Measurements from ENCODE around the gene TMEM131L.

Gene TMEM131L

DNA sequence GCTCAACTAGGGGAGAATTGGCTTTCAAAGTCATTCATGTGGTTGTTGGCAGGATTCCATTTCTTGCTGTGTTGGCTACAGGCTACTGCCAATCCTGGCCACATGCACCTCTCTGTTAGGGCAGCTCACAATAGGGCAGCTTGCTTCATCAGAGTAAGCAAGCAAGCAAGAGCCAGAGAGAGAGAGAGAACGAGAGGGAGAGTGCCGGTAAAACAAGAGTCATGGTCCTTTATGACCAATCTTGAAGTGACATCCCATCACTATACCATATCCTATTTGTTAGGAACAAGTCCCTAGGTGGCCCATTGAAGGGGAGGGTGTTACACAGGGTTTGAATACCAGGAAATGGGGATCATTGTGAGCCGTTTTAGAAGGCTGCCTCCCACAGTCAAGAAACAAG lies 185.0 kb downstream of the TMEM131L start:
- H3K27ac ChIP-seq: no peak overlapping the region

DNA sequence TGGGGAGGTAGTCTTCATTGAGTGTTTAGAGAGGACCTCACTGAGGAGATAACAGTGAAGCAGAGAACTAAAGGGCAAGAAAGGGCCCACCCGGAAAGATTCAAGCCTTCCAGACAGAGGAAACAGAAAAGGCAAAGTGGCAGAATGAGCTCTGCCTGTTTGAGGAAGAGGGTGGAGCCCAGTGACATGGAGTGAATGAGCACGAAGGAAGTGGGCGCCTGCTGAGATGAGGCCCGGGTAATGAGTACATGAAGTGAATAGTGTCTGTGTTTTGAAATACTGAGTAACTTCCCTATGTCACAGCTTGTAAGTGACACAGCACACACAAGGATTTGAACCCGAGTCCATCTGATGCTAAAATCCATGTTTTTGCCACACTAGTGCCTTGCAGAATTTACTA lies 185.4 kb downstream of the TMEM131L start:
- no peak for TF ChIP-seq ZFX (IDR thresholded peaks at IDR 0.05; ENCODE audit: borderline replicate concordance)
- TF ChIP-seq, protein P1, sequence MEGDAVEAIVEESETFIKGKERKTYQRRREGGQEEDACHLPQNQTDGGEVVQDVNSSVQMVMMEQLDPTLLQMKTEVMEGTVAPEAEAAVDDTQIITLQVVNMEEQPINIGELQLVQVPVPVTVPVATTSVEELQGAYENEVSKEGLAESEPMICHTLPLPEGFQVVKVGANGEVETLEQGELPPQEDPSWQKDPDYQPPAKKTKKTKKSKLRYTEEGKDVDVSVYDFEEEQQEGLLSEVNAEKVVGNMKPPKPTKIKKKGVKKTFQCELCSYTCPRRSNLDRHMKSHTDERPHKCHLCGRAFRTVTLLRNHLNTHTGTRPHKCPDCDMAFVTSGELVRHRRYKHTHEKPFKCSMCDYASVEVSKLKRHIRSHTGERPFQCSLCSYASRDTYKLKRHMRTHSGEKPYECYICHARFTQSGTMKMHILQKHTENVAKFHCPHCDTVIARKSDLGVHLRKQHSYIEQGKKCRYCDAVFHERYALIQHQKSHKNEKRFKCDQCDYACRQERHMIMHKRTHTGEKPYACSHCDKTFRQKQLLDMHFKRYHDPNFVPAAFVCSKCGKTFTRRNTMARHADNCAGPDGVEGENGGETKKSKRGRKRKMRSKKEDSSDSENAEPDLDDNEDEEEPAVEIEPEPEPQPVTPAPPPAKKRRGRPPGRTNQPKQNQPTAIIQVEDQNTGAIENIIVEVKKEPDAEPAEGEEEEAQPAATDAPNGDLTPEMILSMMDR (IDR thresholded peaks at IDR 0.05): no peak
- no peak overlapping the region for H3K27ac ChIP-seq

More for the DNA sequence above, 185.0 kb downstream of the TMEM131L start:
- TF ChIP-seq ZFX (IDR thresholded peaks at IDR 0.05; ENCODE audit: borderline replicate concordance): no peak
- TF ChIP-seq, protein P1 (IDR thresholded peaks at IDR 0.05): no peak

DNA sequence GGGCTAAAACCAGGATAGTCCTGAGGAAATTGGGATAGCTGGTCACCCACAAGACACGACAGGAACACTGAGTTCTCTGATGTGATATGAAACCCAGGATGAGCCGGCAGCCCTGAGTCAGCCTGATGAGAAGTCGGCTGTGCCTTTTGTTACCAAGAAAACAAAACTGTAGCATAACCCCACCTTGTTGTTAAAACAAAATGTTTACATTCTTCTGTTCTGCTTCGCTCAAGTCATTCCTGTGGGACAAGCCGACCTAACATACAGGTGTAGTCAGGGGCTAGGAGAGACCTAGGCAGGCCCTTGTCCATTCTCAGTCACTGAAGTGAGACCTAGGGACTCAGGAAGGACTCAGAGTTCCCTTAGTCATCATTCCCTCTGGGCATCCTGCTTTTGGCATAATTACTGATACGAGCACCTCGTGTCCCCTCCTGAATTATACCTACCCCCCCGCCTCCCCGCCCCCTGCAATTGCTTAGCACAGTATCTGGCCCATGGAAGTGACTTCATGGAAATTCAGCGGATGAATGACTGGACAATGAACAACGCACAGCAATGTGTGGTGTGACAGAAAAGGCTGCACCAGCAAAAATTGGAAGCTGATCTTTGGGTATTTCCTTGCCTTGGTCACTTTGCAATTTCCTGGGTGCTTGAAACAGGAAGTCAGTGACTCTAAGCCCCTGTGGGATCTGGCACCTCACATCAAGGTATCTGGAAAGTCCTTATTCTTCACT lies 186.1 kb downstream of the TMEM131L start:
- H3K27ac ChIP-seq: no peak overlapping the region
- TF ChIP-seq ZFX (IDR thresholded peaks at IDR 0.05; ENCODE audit: borderline replicate concordance): no peak
- TF ChIP-seq, protein P1 (IDR thresholded peaks at IDR 0.05): no peak

DNA sequence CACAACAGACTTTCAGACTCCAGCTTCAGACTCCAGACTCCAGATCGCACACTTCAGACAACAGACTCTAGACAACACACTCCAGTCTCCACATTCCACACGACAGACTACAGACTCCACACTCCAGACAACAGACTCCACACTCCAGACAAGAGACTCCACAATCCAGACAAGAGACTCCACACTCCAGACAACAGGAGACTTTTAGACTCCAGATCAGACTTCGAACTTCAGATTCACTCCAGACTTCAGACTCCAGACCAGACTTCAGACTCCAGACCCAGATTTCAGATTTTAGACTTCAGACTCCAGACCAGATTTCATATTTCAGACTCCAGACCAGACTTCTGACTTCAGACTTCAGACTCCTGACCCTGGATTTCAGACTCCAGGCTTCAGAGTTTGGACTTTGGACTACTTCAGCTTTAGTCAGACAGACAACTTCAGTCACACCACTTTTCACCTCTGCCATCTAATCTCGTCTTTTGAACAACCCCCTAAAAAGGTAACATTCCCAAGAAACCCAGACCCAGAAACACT lies 188.9 kb downstream of the TMEM131L start:
- TF ChIP-seq, protein P1 (IDR thresholded peaks at IDR 0.05): no peak
- TF ChIP-seq ZFX (IDR thresholded peaks at IDR 0.05; ENCODE audit: borderline replicate concordance): no peak
- no peak overlapping the region for H3K27ac ChIP-seq

DNA sequence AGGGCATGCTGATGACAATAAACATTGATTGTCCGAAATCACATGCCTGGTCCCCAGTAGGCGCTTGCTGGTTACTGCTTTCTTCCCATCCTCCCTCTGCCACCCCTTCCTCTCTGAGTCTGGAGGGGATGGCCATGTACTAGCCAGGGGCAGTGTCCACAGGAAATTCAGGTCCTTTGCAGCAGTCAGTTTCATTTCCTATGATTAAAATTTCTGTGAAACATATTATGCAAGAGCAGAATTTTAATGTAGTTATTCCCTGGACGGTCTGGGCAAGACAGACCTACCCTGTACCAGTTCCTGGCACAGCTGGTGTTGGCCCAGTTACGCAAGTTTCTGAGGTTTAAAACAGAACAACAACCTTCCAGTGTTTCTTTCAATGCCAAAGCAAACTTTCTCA lies 189.8 kb downstream of the TMEM131L start:
- TF ChIP-seq ZFX (IDR thresholded peaks at IDR 0.05; ENCODE audit: borderline replicate concordance): no peak
- TF ChIP-seq, protein P1 (IDR thresholded peaks at IDR 0.05): no peak
- no peak overlapping the region for H3K27ac ChIP-seq

DNA sequence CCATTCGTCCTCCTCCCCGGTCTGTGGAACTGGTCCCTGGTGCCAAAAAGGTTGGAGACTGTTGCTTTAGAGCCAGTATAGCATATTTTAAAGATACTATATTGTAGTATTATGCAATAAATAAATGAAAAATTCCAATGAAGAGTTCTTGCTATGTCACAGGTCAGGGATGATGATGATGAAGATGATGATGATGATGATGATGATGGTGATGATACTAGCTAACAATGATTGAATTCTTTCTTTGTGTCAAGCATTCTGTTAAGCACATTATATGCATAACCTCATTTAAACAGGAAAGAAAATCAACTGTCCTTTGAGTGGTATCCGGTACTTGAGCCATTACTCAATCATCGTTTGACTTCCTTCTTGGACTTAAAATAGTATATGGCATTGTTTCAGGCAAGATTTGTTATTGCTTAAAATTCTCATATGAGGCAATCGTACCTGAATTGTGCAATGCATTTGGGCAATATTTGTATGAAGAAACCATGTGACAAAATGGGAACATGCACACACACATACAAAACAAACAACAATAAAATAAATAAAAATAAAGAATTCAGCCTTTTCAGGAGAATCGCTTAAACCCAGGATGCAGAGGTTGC lies 195.2 kb downstream of the TMEM131L start:
- no peak overlapping the region for H3K27ac ChIP-seq
- TF ChIP-seq, protein P1 (IDR thresholded peaks at IDR 0.05): no peak
- TF ChIP-seq ZFX (IDR thresholded peaks at IDR 0.05; ENCODE audit: borderline replicate concordance): no peak

DNA sequence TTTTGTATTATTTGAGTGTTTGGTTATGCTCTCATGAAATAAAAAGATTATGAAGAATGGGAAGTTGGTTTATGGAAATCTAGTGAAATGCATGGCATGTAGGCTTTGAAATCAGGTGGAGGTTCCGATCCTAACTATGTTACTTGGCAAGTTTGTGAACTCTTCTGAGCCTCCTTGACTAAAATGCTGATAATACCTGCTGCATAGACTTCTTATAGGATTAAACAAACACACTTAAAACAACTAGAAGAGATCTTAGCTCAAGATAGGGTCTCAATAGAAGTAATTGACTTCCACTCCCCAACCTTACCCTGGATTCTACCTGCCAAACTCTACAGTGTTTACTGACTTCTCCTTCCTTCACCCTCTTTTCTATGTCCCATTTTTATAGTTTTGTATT lies 195.7 kb downstream of the TMEM131L start:
- no peak overlapping the region for H3K27ac ChIP-seq
- no peak for TF ChIP-seq ZFX (IDR thresholded peaks at IDR 0.05; ENCODE audit: borderline replicate concordance)
- TF ChIP-seq, protein P1 (IDR thresholded peaks at IDR 0.05): no peak
